Measurements from ENCODE around the gene ZNF507. TPM values are rescaled to one million over a fixed set of nuclear protein-coding genes. Genes with fewer than 3 reads are reported as not detected.

Gene ZNF507
- polyA plus RNA-seq, 1 donor (not counting 4 experiments of a cell fraction or from before 2014, with no cell fraction given), result 10.2 TPM

DNA sequence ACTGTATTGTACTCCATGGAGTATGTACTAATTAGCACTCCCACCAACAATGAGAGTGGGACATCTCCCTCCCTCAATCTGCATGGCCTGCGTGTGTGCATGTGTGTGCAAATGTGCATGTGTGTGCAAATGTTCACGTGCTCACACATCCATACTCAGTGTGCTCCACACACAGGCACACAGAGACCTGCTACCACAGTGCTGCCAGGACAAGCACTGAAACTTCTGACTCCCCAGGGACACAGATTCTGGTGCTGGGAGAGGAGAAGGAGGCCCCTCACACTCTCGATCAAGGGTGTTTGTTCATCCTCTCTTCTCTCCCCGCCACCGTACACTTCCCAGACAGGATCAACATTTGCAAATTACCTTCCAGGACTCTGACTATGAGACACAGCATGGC is 37.8 kb upstream of the ZNF507 start:
- no peak overlapping the region for H3K4me2 ChIP-seq (ENCODE audit: control insufficient read depth, extremely low read depth, insufficient read depth, low read depth, low read length)
- no peak overlapping the region for H3K27ac ChIP-seq (ENCODE audit: control insufficient read depth, insufficient read depth, low read length)
- TF ChIP-seq, protein P1, sequence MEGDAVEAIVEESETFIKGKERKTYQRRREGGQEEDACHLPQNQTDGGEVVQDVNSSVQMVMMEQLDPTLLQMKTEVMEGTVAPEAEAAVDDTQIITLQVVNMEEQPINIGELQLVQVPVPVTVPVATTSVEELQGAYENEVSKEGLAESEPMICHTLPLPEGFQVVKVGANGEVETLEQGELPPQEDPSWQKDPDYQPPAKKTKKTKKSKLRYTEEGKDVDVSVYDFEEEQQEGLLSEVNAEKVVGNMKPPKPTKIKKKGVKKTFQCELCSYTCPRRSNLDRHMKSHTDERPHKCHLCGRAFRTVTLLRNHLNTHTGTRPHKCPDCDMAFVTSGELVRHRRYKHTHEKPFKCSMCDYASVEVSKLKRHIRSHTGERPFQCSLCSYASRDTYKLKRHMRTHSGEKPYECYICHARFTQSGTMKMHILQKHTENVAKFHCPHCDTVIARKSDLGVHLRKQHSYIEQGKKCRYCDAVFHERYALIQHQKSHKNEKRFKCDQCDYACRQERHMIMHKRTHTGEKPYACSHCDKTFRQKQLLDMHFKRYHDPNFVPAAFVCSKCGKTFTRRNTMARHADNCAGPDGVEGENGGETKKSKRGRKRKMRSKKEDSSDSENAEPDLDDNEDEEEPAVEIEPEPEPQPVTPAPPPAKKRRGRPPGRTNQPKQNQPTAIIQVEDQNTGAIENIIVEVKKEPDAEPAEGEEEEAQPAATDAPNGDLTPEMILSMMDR (optimal IDR thresholded peaks at IDR 0.05 in 1 of 3, IDR thresholded peaks at IDR 0.05 in 1 of 3, conservative IDR thresholded peaks at IDR 0.05 in 1 of 3; ENCODE audit: extremely low read depth in 1 of 3, insufficient read depth in 2 of 3, low read length in 3 of 3), result no peak
- no peak for TF ChIP-seq EZH2 (IDR thresholded peaks at IDR 0.05; ENCODE audit: low read length)
- dilution Hi-C loops (cut with MboI; ENCODE audit: extremely low pct_ligation_motif_present, low sequenced_read_pairs), result no loop called here
- DNase-seq (ENCODE audit: low read depth, low spot score), result no peak
- no peaks in the 10 kb centered on the region for H3K79me2 ChIP-seq (ENCODE audit: control insufficient read depth, insufficient read depth, low read length)
- H3K36me3 ChIP-seq (ENCODE audit: control insufficient read depth in 2 of 2, extremely low read depth in 1 of 2, insufficient read depth in 2 of 2, low read length in 2 of 2), result no peaks in the 10 kb centered on the region
- H4K20me1 ChIP-seq (ENCODE audit: control insufficient read depth, extremely low read depth, insufficient read depth, low read length), result no peaks in the 10 kb centered on the region
- peaks cover 4% of the 10 kb centered on the region for H3K27me3 ChIP-seq (ENCODE audit: control insufficient read depth, extremely low read depth, insufficient read depth, low read length)
- H3K9ac ChIP-seq (ENCODE audit: control insufficient read depth, extremely low read depth, insufficient read depth, low read length), result no peak overlapping the region
- H3K9me3 ChIP-seq (ENCODE audit: control insufficient read depth, low read depth, low read length), result no peaks in the 10 kb centered on the region
- H2AFZ ChIP-seq (ENCODE audit: control insufficient read depth, low read length), result no peak overlapping the region
- no peaks in the 10 kb centered on the region for H3K9me1 ChIP-seq (ENCODE audit: control insufficient read depth, extremely low read depth, insufficient read depth, low read length)
- FAIRE-seq, result no peak
- no peak overlapping the region for H3K4me3 ChIP-seq (ENCODE audit: control insufficient read depth in 2 of 3, extremely low read depth in 1 of 3, insufficient read depth in 2 of 3, low read depth in 1 of 3, low read length in 3 of 3)
- H3K4me1 ChIP-seq (ENCODE audit: control insufficient read depth, extremely low read depth, insufficient read depth, low read length), result no peaks in the 10 kb centered on the region

- no peak overlapping the region for H3K27ac ChIP-seq (ENCODE audit: control insufficient read depth, insufficient read depth, low read length)
- no peaks in the 10 kb centered on the region for H3K4me1 ChIP-seq (ENCODE audit: control insufficient read depth, extremely low read depth, insufficient read depth, low read length)
- no peaks in the 10 kb centered on the region for H3K79me2 ChIP-seq (ENCODE audit: control insufficient read depth, insufficient read depth, low read length)
- no peaks in the 10 kb centered on the region for H3K9me1 ChIP-seq (ENCODE audit: control insufficient read depth, extremely low read depth, insufficient read depth, low read length)
- FAIRE-seq, result no peak
- H3K36me3 ChIP-seq (ENCODE audit: control insufficient read depth in 2 of 2, extremely low read depth in 1 of 2, insufficient read depth in 2 of 2, low read length in 2 of 2), result no peaks in the 10 kb centered on the region
- TF ChIP-seq, protein P1 (optimal IDR thresholded peaks at IDR 0.05 in 1 of 3, IDR thresholded peaks at IDR 0.05 in 1 of 3, conservative IDR thresholded peaks at IDR 0.05 in 1 of 3; ENCODE audit: extremely low read depth in 1 of 3, insufficient read depth in 2 of 3, low read length in 3 of 3), result no peak
- no peak for TF ChIP-seq EZH2 (IDR thresholded peaks at IDR 0.05; ENCODE audit: low read length)
- no peaks in the 10 kb centered on the region for H3K9me3 ChIP-seq (ENCODE audit: control insufficient read depth, low read depth, low read length)
- peaks cover 4% of the 10 kb centered on the region for H3K27me3 ChIP-seq (ENCODE audit: control insufficient read depth, extremely low read depth, insufficient read depth, low read length)
- no peak overlapping the region for H3K4me2 ChIP-seq (ENCODE audit: control insufficient read depth, extremely low read depth, insufficient read depth, low read depth, low read length)
- DNase-seq (ENCODE audit: low read depth, low spot score), result no peak
- no peaks in the 10 kb centered on the region for H4K20me1 ChIP-seq (ENCODE audit: control insufficient read depth, extremely low read depth, insufficient read depth, low read length)
- H2AFZ ChIP-seq (ENCODE audit: control insufficient read depth, low read length), result no peak overlapping the region
- no peak overlapping the region for H3K9ac ChIP-seq (ENCODE audit: control insufficient read depth, extremely low read depth, insufficient read depth, low read length)
- no peak overlapping the region for H3K4me3 ChIP-seq (ENCODE audit: control insufficient read depth in 2 of 3, extremely low read depth in 1 of 3, insufficient read depth in 2 of 3, low read depth in 1 of 3, low read length in 3 of 3)
- dilution Hi-C loops (cut with MboI; ENCODE audit: extremely low pct_ligation_motif_present, low sequenced_read_pairs), result no loop called here
Measured at GRCh38 chr19:32308431-32309077, 36.9 kb upstream of the ZNF507 start.

Data from keratinocyte (primary cell).